SW480 (cell line): ENCODE measurements around the gene BCAS3.

Experiments
- DNase-seq: peaks from one replicate; pipeline ENCODE4 v3.0.0-alpha.2; 2016; ENCODE audit warnings: low spot score

BCAS3 gene

GRCh38 chr17:60675997-60676396 is 1.7 kb upstream of the BCAS3 start:
- no peak for DNase-seq

GRCh38 chr17:60676758-60677307 is 818 bp upstream of the BCAS3 start:
- no peak for DNase-seq

GRCh38 chr17:60678118-60678444 is 430 bp downstream of the BCAS3 start:
- DNase-seq, result no peak

GRCh38 chr17:60679287-60679686 is 1.6 kb downstream of the BCAS3 start:
- DNase-seq, result no peak

- no peak for DNase-seq
Observed at GRCh38 chr17:60680754-60681153, 3.1 kb downstream of the BCAS3 start.

GRCh38 chr17:60685437-60685836 is 7.8 kb downstream of the BCAS3 start:
- DNase-seq, result no peak

GRCh38 chr17:60695960-60696359 is 18.3 kb downstream of the BCAS3 start:
- DNase-seq, result no peak

- DNase-seq, result no peak
Observed at GRCh38 chr17:60699090-60699489, 21.4 kb downstream of the BCAS3 start.

GRCh38 chr17:60704170-60704569 is 26.5 kb downstream of the BCAS3 start:
- no peak for DNase-seq

- no peak for DNase-seq
Observed at GRCh38 chr17:60712675-60713074, 35.0 kb downstream of the BCAS3 start.

GRCh38 chr17:60713608-60714007 is 36.0 kb downstream of the BCAS3 start:
- DNase-seq, result no peak

- DNase-seq, result no peak
Observed at GRCh38 chr17:60716766-60717165, 39.1 kb downstream of the BCAS3 start.

GRCh38 chr17:60717814-60718213 is 40.2 kb downstream of the BCAS3 start:
- no peak for DNase-seq

GRCh38 chr17:60720763-60721531 is 43.3 kb downstream of the BCAS3 start:
- DNase-seq, result peak; percentile 33

- no peak for DNase-seq
Observed at GRCh38 chr17:60724647-60725046, 47.0 kb downstream of the BCAS3 start.

GRCh38 chr17:60729854-60730253 is 52.2 kb downstream of the BCAS3 start:
- DNase-seq, result peak; percentile 49

- DNase-seq, result no peak
Observed at GRCh38 chr17:60730273-60730672, 52.6 kb downstream of the BCAS3 start.

GRCh38 chr17:60738287-60738686 is 60.6 kb downstream of the BCAS3 start:
- no peak for DNase-seq

GRCh38 chr17:60740584-60740983 is 62.9 kb downstream of the BCAS3 start:
- DNase-seq, result no peak

- no peak for DNase-seq
Observed at GRCh38 chr17:60741031-60741430, 63.4 kb downstream of the BCAS3 start.

- DNase-seq, result no peak
Observed at GRCh38 chr17:60743282-60743681, 65.6 kb downstream of the BCAS3 start.

- DNase-seq, result peak; percentile 84
Observed at GRCh38 chr17:60743799-60744198, 66.1 kb downstream of the BCAS3 start.

GRCh38 chr17:60744355-60744966 is 66.8 kb downstream of the BCAS3 start:
- DNase-seq, result no peak

GRCh38 chr17:60745544-60745943 is 67.9 kb downstream of the BCAS3 start:
- no peak for DNase-seq
